ENCODE results near the gene LAMC1. TPM values are rescaled to one million over a fixed set of nuclear protein-coding genes. Genes with fewer than 3 reads are reported as not detected.

Gene LAMC1
- total and polyA plus RNA-seq, 2 donors (not counting 1 experiment from before 2014, with no cell fraction given) = 408 to 604 TPM

GRCh38 chr1:183025782-183026774, 2.9 kb downstream of the LAMC1 start:
- Histone ChIP-seq H3K4me2 (ENCODE audit: extremely low read depth, insufficient read depth, low read length) (peak overlapping the region; percentile 69), H3K4me3 (replicated peaks in 1 of 4; ENCODE audit: control extremely low read depth in 1 of 4, insufficient read depth in 1 of 4, low read depth in 3 of 4, low read length in 4 of 4) (peak overlapping the region; percentile 74 to 93 (median 87)), H3K27me3 (ENCODE audit: control insufficient read depth, insufficient read depth, low read length) (no peaks in the 10 kb centered on the region), H3K79me2 (ENCODE audit: control insufficient read depth, insufficient read depth, low read length) (peaks cover 78% of the 10 kb centered on the region), H3K9me3 (ENCODE audit: control insufficient read depth, insufficient read depth, low read depth, low read length) (no peaks in the 10 kb centered on the region), H2AFZ (ENCODE audit: low read length) (no peak overlapping the region), H3K36me3 (ENCODE audit: control insufficient read depth, insufficient read depth, low read length) (no peaks in the 10 kb centered on the region), H3K4me1 (ENCODE audit: control insufficient read depth, extremely low read depth, insufficient read depth, low read length) (peaks cover 18% of the 10 kb centered on the region), H3K27ac (ENCODE audit: insufficient read depth, low read length) (peak overlapping the region; percentile 76), H3K9ac (ENCODE audit: insufficient read depth, low read length) (peak overlapping the region; percentile 33), H4K20me1 (ENCODE audit: control insufficient read depth, extremely low read depth, insufficient read depth, low read length) (peaks cover 3% of the 10 kb centered on the region)
- TF ChIP-seq CTCF (conservative IDR thresholded peaks at IDR 0.05 in 1 of 2, IDR thresholded peaks at IDR 0.05 in 1 of 2; ENCODE audit: low read depth in 1 of 2, low read length in 2 of 2) (no peak), EZH2 (IDR thresholded peaks at IDR 0.05; ENCODE audit: low read length, missing control alignments) (no peak)
- DNase-seq (ENCODE audit: low read depth in 2 of 2) = peak; percentile 43 to 50

- H3K9ac ChIP-seq (ENCODE audit: insufficient read depth, low read length) = no peak overlapping the region
- no peaks in the 10 kb centered on the region for H3K36me3 ChIP-seq (ENCODE audit: control insufficient read depth, insufficient read depth, low read length)
- no peaks in the 10 kb centered on the region for H3K27me3 ChIP-seq (ENCODE audit: control insufficient read depth, insufficient read depth, low read length)
- peak overlapping the region; percentile 2 to 93 (median 82) for H3K4me3 ChIP-seq (replicated peaks in 1 of 4; ENCODE audit: control extremely low read depth in 1 of 4, insufficient read depth in 1 of 4, low read depth in 3 of 4, low read length in 4 of 4)
- peak overlapping the region; percentile 69 for H3K4me2 ChIP-seq (ENCODE audit: extremely low read depth, insufficient read depth, low read length)
- H4K20me1 ChIP-seq (ENCODE audit: control insufficient read depth, extremely low read depth, insufficient read depth, low read length) = peaks cover 3% of the 10 kb centered on the region
- peak in 1 of 2 donors; percentile 48 for DNase-seq (ENCODE audit: low read depth in 2 of 2)
- H2AFZ ChIP-seq (ENCODE audit: low read length) = no peak overlapping the region
- no peaks in the 10 kb centered on the region for H3K9me3 ChIP-seq (ENCODE audit: control insufficient read depth, insufficient read depth, low read depth, low read length)
- peak overlapping the region; percentile 8 for H3K27ac ChIP-seq (ENCODE audit: insufficient read depth, low read length)
- peaks cover 14% of the 10 kb centered on the region for H3K4me1 ChIP-seq (ENCODE audit: control insufficient read depth, extremely low read depth, insufficient read depth, low read length)
- TF ChIP-seq CTCF (conservative IDR thresholded peaks at IDR 0.05 in 1 of 2, IDR thresholded peaks at IDR 0.05 in 1 of 2; ENCODE audit: low read depth in 1 of 2, low read length in 2 of 2) = no peak
- TF ChIP-seq EZH2 (IDR thresholded peaks at IDR 0.05; ENCODE audit: low read length, missing control alignments) = no peak
- peaks cover 86% of the 10 kb centered on the region for H3K79me2 ChIP-seq (ENCODE audit: control insufficient read depth, insufficient read depth, low read length)
These were observed 3.8 kb downstream of the LAMC1 start for GRCh38 chr1:183027031-183027430.

- H3K9me3 ChIP-seq (ENCODE audit: control insufficient read depth, insufficient read depth, low read depth, low read length) = no peaks in the 10 kb centered on the region
- peaks cover 93% of the 10 kb centered on the region for H3K79me2 ChIP-seq (ENCODE audit: control insufficient read depth, insufficient read depth, low read length)
- H3K4me1 ChIP-seq (ENCODE audit: control insufficient read depth, extremely low read depth, insufficient read depth, low read length) = peaks cover 12% of the 10 kb centered on the region
- no peak overlapping the region for H3K9ac ChIP-seq (ENCODE audit: insufficient read depth, low read length)
- H3K27me3 ChIP-seq (ENCODE audit: control insufficient read depth, insufficient read depth, low read length) = no peaks in the 10 kb centered on the region
- H3K36me3 ChIP-seq (ENCODE audit: control insufficient read depth, insufficient read depth, low read length) = no peaks in the 10 kb centered on the region
- H3K4me3 ChIP-seq (replicated peaks in 1 of 4; ENCODE audit: control extremely low read depth in 1 of 4, insufficient read depth in 1 of 4, low read depth in 3 of 4, low read length in 4 of 4) = peak overlapping the region in 2 of 4 experiments; percentile 74 to 93
- H3K27ac ChIP-seq (ENCODE audit: insufficient read depth, low read length) = no peak overlapping the region
- no peak for TF ChIP-seq EZH2 (IDR thresholded peaks at IDR 0.05; ENCODE audit: low read length, missing control alignments)
- no peak for TF ChIP-seq CTCF (conservative IDR thresholded peaks at IDR 0.05 in 1 of 2, IDR thresholded peaks at IDR 0.05 in 1 of 2; ENCODE audit: low read depth in 1 of 2, low read length in 2 of 2)
- peaks cover 3% of the 10 kb centered on the region for H4K20me1 ChIP-seq (ENCODE audit: control insufficient read depth, extremely low read depth, insufficient read depth, low read length)
- peak overlapping the region; percentile 69 for H3K4me2 ChIP-seq (ENCODE audit: extremely low read depth, insufficient read depth, low read length)
- peak in 1 of 2 donors; percentile 21 for DNase-seq (ENCODE audit: low read depth in 2 of 2)
- H2AFZ ChIP-seq (ENCODE audit: low read length) = no peak overlapping the region
These were observed 4.6 kb downstream of the LAMC1 start for GRCh38 chr1:183027791-183028190.

Data from fibroblast of lung (primary cell).